MCF 10A (cell line): ENCODE data around the gene CNOT6L. TPM values are rescaled to one million over a fixed set of nuclear protein-coding genes. Genes with fewer than 3 reads are reported as not detected.

Experiments used
- BruUV-seq: library from RNA; stranded (reverse); fragments of 400-500 nt; replicated peaks from 2 replicates; lab custom pipeline; 2021; lab: Mats Ljungman, UMichigan
- CTCF ChIA-PET: fragments of 300-600 bp; sonication (Branson Sonifier 250); formaldehyde crosslinking; extraction: SDS; loops from one replicate; lab custom pipeline; 2021; ENCODE audit warnings: antibody characterized with exemption, inconsistent platforms; lab: Yijun Ruan, JAX
- POLR2A ChIA-PET: fragments of 300-600, 350-650 bp; sonication (Branson Sonifier 250); formaldehyde crosslinking; extraction: SDS; loops from one replicate; lab custom pipeline; 2020; ENCODE audit warnings: antibody characterized with exemption, inconsistent platforms; lab: Yijun Ruan, JAX
- DNase-seq: peaks from one replicate; pipeline ENCODE4 v3.0.0-alpha.2; 2018; ENCODE audit not compliant: unreplicated experiment
- H3K27ac Mint-ChIP-seq: one replicate; pipeline ENCODE4 v1.8.0; 2022; ENCODE audit warnings: mild to moderate bottlenecking, low read depth, mixed read lengths; ENCODE audit not compliant: unreplicated experiment
- H3K27me3 Mint-ChIP-seq: one replicate; pipeline ENCODE4 v1.8.0; 2022; ENCODE audit warnings: mixed read lengths; ENCODE audit not compliant: insufficient read depth, unreplicated experiment
- H3K36me3 Mint-ChIP-seq: one replicate; pipeline ENCODE4 v1.8.0; 2022; ENCODE audit warnings: mild to moderate bottlenecking, moderate library complexity, mixed read lengths; ENCODE audit not compliant: insufficient read depth, unreplicated experiment
- H3K4me1 Mint-ChIP-seq: one replicate; pipeline ENCODE4 v1.8.0; 2022; ENCODE audit warnings: mixed read lengths; ENCODE audit not compliant: insufficient read depth, unreplicated experiment
- H3K4me3 Mint-ChIP-seq: one replicate; pipeline ENCODE4 v1.8.0; 2022; ENCODE audit warnings: mild to moderate bottlenecking, moderate library complexity, mixed read lengths; ENCODE audit not compliant: unreplicated experiment
- H3K9me3 Mint-ChIP-seq: one replicate; pipeline ENCODE4 v1.8.0; 2022; ENCODE audit warnings: mixed read lengths; ENCODE audit not compliant: unreplicated experiment
- CTCF ChIP-seq: fragments of 200-600 bp; IDR thresholded peaks from one replicate; pipeline ENCODE4 v1.8.0; 2022; ENCODE audit warnings: antibody characterized with exemption, mild to moderate bottlenecking; ENCODE audit not compliant: unreplicated experiment
- intact Hi-C: fragments of 100-400 bp; cut with micrococcal nuclease; formaldehyde crosslinking; loops from 2 replicates; pipeline ENCODE4 v1.14.1; 2022
- total RNA-seq: library from RNA; stranded (reverse); gene quantifications from 2 replicates; pipeline ENCODE4 v1.2.3, GENCODE V29; 2022

CNOT6L gene
- total RNA-seq, 1 experiment from 2014 or later, result 47.3 TPM

- TSS peak; percentile 29 for BruUV-seq
- ChIA-PET CTCF (interaction anchor here (0.6 to 2.6 kb wide), 16 partner anchors 9 to 1070 kb away, joined by 3 to 37 read pairs (median 4); partner anchors contain the start of gene MRPL1), POLR2A (interaction anchor here (0.6 to 6.4 kb wide), 27 partner anchors 9 to 1728 kb away, joined by 3 to 332 read pairs (median 5); partner anchors contain the start of gene MRPL1)
- no peaks in the 10 kb centered on the region for H3K27me3 Mint-ChIP-seq
- peak; percentile 49 for TF ChIP-seq CTCF
- DNase-seq, result peak; percentile 79
- H3K9me3 Mint-ChIP-seq, result no peaks in the 10 kb centered on the region
- peak overlapping the region; percentile 93 for H3K4me3 Mint-ChIP-seq
- intact Hi-C loops, result loop anchor here (5.0 to 10.0 kb wide), 2 partner anchors 73 to 239 kb away; partner anchors contain the start of gene FRAS1
- peak overlapping the region; percentile 70 for H3K27ac Mint-ChIP-seq
- no peaks in the 10 kb centered on the region for H3K36me3 Mint-ChIP-seq
- peaks cover 43% of the 10 kb centered on the region for H3K4me1 Mint-ChIP-seq
Measured at GRCh38 chr4:77818073-77818601, 1.0 kb downstream of the CNOT6L start.

GRCh38 chr4:77817304-77818072, 1.7 kb downstream of the CNOT6L start:
- no peak for TF ChIP-seq CTCF
- ChIA-PET CTCF (interaction anchor here (0.5 to 2.6 kb wide), 19 partner anchors 9 to 353 kb away, joined by 3 to 37 read pairs (median 3); partner anchors contain the start of gene MRPL1), POLR2A (interaction anchor here (0.6 to 6.4 kb wide), 22 partner anchors 8 to 160 kb away, joined by 3 to 332 read pairs (median 7); partner anchors contain the start of gene MRPL1)
- peak; percentile 16 for DNase-seq
- intact Hi-C loops, result loop anchor here (5.0 to 10.0 kb wide), 2 partner anchors 73 to 240 kb away; partner anchors contain the start of gene FRAS1
- Mint-ChIP-seq H3K27me3 (no peaks in the 10 kb centered on the region), H3K4me1 (peaks cover 43% of the 10 kb centered on the region), H3K4me3 (peak overlapping the region; percentile 93), H3K27ac (peak overlapping the region; percentile 70), H3K36me3 (no peaks in the 10 kb centered on the region), H3K9me3 (no peaks in the 10 kb centered on the region)
- BruUV-seq, result no TSS peak

DNA sequence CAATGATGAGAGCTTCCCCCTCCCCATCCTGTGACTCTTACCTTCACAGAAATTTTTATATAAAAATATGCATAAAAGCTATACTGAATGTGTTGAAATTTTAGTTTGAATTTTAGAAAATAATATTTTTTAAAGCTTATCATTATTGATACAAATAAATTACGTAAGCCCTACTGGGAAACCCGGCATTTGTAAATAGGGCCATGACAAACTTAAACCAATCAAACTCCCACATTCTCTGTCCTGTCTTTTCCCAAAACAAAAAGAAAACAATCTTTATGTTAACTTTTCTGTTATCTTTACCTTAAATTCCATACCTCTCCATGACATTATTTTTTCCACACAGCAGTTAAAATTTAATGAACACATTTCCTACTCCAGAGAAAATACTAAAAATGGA, 2.6 kb downstream of the CNOT6L start:
- no peak for TF ChIP-seq CTCF
- POLR2A ChIA-PET, result interaction anchor here (0.9 to 6.4 kb wide), 6 partner anchors 9 to 106 kb away, joined by 3 to 332 read pairs (median 8); partner anchors contain the start of gene MRPL1
- no TSS peak for BruUV-seq

DNA sequence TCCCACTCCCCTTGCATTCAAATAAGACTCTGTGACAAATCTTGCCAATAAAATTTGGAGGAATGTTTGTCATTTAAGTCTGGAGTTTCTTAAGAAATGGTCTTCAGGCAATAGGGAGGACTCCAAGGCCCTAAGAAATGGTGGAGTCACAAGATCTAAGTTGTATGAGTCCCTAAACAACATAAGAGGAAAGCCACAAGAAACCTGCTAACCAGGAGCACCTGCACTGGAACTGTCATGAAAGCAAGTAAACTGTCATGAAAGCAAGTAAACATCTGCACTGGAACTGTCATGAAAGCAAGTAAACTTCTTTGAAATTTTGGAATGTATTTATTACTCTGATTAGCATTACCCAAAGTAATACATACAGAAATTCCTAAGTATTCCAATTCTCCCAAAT, 3.5 kb downstream of the CNOT6L start:
- TF ChIP-seq CTCF, result no peak
- CTCF ChIA-PET, result no interaction called here
- intact Hi-C loops, result loop anchor here (5.0 to 10.0 kb wide), 2 partner anchors 71 to 242 kb away; partner anchors contain the start of gene FRAS1
- peak overlapping the region; percentile 70 for H3K27ac Mint-ChIP-seq
- H3K4me1 Mint-ChIP-seq, result peaks cover 41% of the 10 kb centered on the region
- peaks cover 4% of the 10 kb centered on the region for H3K36me3 Mint-ChIP-seq
- no peaks in the 10 kb centered on the region for H3K9me3 Mint-ChIP-seq
- no peaks in the 10 kb centered on the region for H3K27me3 Mint-ChIP-seq
- H3K4me3 Mint-ChIP-seq, result no peak overlapping the region
- no peak for DNase-seq
- BruUV-seq, result no TSS peak
- POLR2A ChIA-PET, result interaction anchor here (1.8 kb wide), 1 partner anchor 15 kb away, joined by 5 read pairs; no protein-coding TSS in a partner anchor

More for the DNA sequence above, 2.6 kb downstream of the CNOT6L start:
- H3K27ac Mint-ChIP-seq, result peak overlapping the region; percentile 70
- CTCF ChIA-PET, result interaction anchor here (0.9 to 2.6 kb wide), 3 partner anchors 15 to 1820 kb away, joined by 3 to 37 read pairs (median 9); partner anchors contain the start of gene MRPL1
- no peaks in the 10 kb centered on the region for H3K27me3 Mint-ChIP-seq
- peaks cover 40% of the 10 kb centered on the region for H3K4me1 Mint-ChIP-seq
- DNase-seq, result no peak
- no peaks in the 10 kb centered on the region for H3K36me3 Mint-ChIP-seq
- intact Hi-C loops, result loop anchor here (5.0 to 10.0 kb wide), 2 partner anchors 72 to 241 kb away; partner anchors contain the start of gene FRAS1
- H3K9me3 Mint-ChIP-seq, result no peaks in the 10 kb centered on the region
- no peak overlapping the region for H3K4me3 Mint-ChIP-seq
